HCT116 (cell line): ENCODE results near the gene ATXN7L1. TPM values are rescaled to one million over a fixed set of nuclear protein-coding genes. Genes with fewer than 3 reads are reported as not detected.

Experiments used
- ATAC-seq: fragments of 200-7000 bp; cut with Tn5 transposase; 2 replicates; pipeline ENCODE4 v1.9.1; 2020; ENCODE audit warnings: mild to moderate bottlenecking, moderate library complexity
- BruUV-seq: library from RNA; stranded (reverse); fragments of 400-500 nt; replicated peaks from 2 replicates; lab custom pipeline; 2021; lab: Mats Ljungman, UMichigan
- CTCF ChIA-PET: fragments of 300-600 bp; sonication (Branson Sonifier 250); formaldehyde crosslinking; loops from one replicate; lab custom pipeline; 2021; ENCODE audit warnings: antibody characterized with exemption; lab: Charles Lee
- POLR2A ChIA-PET: fragments of 300-600, 350-600 bp; sonication (Branson Sonifier 250); formaldehyde crosslinking; loops from one replicate; lab custom pipeline; 2021; ENCODE audit warnings: antibody characterized with exemption; lab: Charles Lee
- RAD21 ChIA-PET, 2 experiments: fragments of 300-600 bp; sonication (Branson Sonifier 250); formaldehyde crosslinking; loops; one replicate each; lab custom pipeline; 2023; ENCODE audit warnings: low total read pairs in 2 of 2; ENCODE audit not compliant: uncharacterized antibody in 2 of 2, unreplicated experiment in 2 of 2, low non-redundant PET in 1 of 2; lab: Charles Lee
- DNase-seq: peaks from one replicate; pipeline ENCODE4 v3.0.0-alpha.2; 2010; ENCODE audit warnings: low read depth, low spot score
- H2AFZ ChIP-seq: fragments of 200-600 bp; shearing (Covaris generic), sonication (generic); 2 replicates; pipeline ENCODE4 v1.6.1; 2017; ENCODE audit warnings: low read depth, mixed run types, mixed read lengths, antibody characterized with exemption, low read length; ENCODE audit not compliant: poor library complexity, severe bottlenecking
- H3K27ac ChIP-seq: 2 replicates; pipeline ENCODE4 v1.5.1; 2012; ENCODE audit warnings: low read depth, low read length
- H3K27me3 ChIP-seq: fragments of 200-600 bp; sonication (generic); 2 replicates; pipeline ENCODE4 v1.6.1; 2016; ENCODE audit warnings: mixed run types, low read length, mixed read lengths; ENCODE audit not compliant: insufficient read depth
- H3K36me3 ChIP-seq, 2 experiments: fragments of 200-500 bp in 1 of 2; fragments of 200-600 bp in 1 of 2; sonication (Bioruptor generic) in 1 of 2; sonication (generic) in 1 of 2; 2 replicates each; pipeline versions ENCODE4 v1.5.1 to v1.6.1; 2014 to 2016; ENCODE audit warnings: low read length in 2 of 2, inconsistent platforms in 1 of 2, mixed read lengths in 1 of 2, mixed run types in 1 of 2; ENCODE audit not compliant: insufficient read depth in 2 of 2, control insufficient read depth in 1 of 2
- H3K4me1 ChIP-seq, 2 experiments: fragments of 200-600 bp in 1 of 2; sonication (generic) in 1 of 2; 2 replicates each; pipeline versions ENCODE4 v1.5.1 to v1.6.1; 2012 to 2017; ENCODE audit warnings: low read length in 2 of 2, inconsistent platforms in 1 of 2, mild to moderate bottlenecking in 1 of 2, mixed read lengths in 1 of 2, mixed run types in 1 of 2, moderate library complexity in 1 of 2; ENCODE audit not compliant: insufficient read depth in 2 of 2, control insufficient read depth in 1 of 2
- H3K4me2 ChIP-seq: fragments of 200-600 bp; sonication (generic); 2 replicates; pipeline ENCODE4 v1.6.1; 2017; ENCODE audit warnings: mixed run types, low read length, mixed read lengths
- H3K4me3 ChIP-seq, 2 experiments: fragments of 200-600 bp in 1 of 2; sonication (generic) in 1 of 2; replicated peaks in 1 of 2; 2 replicates each; pipeline ENCODE4 v1.5.1; 2011 to 2016; ENCODE audit warnings: low read length in 2 of 2, control low read depth in 1 of 2, low read depth in 1 of 2, mild to moderate bottlenecking in 1 of 2, mixed read lengths in 1 of 2, mixed run types in 1 of 2
- H3K79me2 ChIP-seq: fragments of 200-600 bp; sonication (generic); 2 replicates; pipeline ENCODE4 v1.6.1; 2017; ENCODE audit warnings: mild to moderate bottlenecking, mixed run types, low read length, moderate library complexity, mixed read lengths; ENCODE audit not compliant: insufficient read depth
- H3K9ac ChIP-seq: fragments of 200-600 bp; sonication (generic); 2 replicates; pipeline ENCODE4 v1.6.1; 2016; ENCODE audit warnings: low read length, mixed read lengths
- H3K9me2 ChIP-seq: fragments of 200-600 bp; sonication (generic), shearing (Covaris generic); 2 replicates; pipeline ENCODE4 v1.6.1; 2017; ENCODE audit warnings: mixed run types, mild to moderate bottlenecking, moderate library complexity; ENCODE audit not compliant: insufficient read depth
- H3K9me3 ChIP-seq, 2 experiments: fragments of 200-500 bp in 1 of 2; fragments of 200-600 bp in 1 of 2; sonication (Bioruptor generic) in 1 of 2; sonication (generic) in 1 of 2; 2 replicates each; pipeline ENCODE4 v1.6.1; 2014 to 2017; ENCODE audit warnings: low read length in 2 of 2, mixed read lengths in 2 of 2, inconsistent platforms in 1 of 2, low read depth in 1 of 2, mild to moderate bottlenecking in 1 of 2, mixed run types in 1 of 2, moderate library complexity in 1 of 2; ENCODE audit not compliant: control insufficient read depth in 1 of 2, insufficient read depth in 1 of 2
- H4K20me1 ChIP-seq: fragments of 200-600 bp; sonication (generic), shearing (Covaris generic); 2 replicates; pipeline ENCODE4 v1.6.1; 2017; ENCODE audit warnings: mixed run types, mild to moderate bottlenecking, moderate library complexity; ENCODE audit not compliant: insufficient read depth
- ATF3 ChIP-seq: IDR thresholded peaks from 2 replicates; pipeline ENCODE4 v1.6.1; 2012
- CEBPB ChIP-seq: IDR thresholded peaks from 2 replicates; pipeline ENCODE4 v1.6.1; 2012; ENCODE audit warnings: low read depth
- CTCF ChIP-seq, 3 experiments: fragments of 200-600 bp in 1 of 3; sonication (generic) in 1 of 3; IDR thresholded peaks in 2 of 3; conservative IDR thresholded peaks in 1 of 3; 2 replicates each; pipeline ENCODE4 v1.5.1; 2012 to 2017; ENCODE audit warnings: low read depth in 2 of 3, low read length in 2 of 3, antibody characterized with exemption in 1 of 3, borderline replicate concordance in 1 of 3, control low read depth in 1 of 3, mild to moderate bottlenecking in 1 of 3, mixed read lengths in 1 of 3, mixed run types in 1 of 3, moderate library complexity in 1 of 3; ENCODE audit not compliant: insufficient read depth in 1 of 3
- EGR1 ChIP-seq: IDR thresholded peaks from 2 replicates; pipeline ENCODE4 v1.6.1; 2012; ENCODE audit warnings: low read depth
- EZH2 ChIP-seq: fragments of 200-600 bp; sonication (generic); IDR thresholded peaks from 2 replicates; pipeline ENCODE4 v1.6.1; 2017; ENCODE audit warnings: antibody characterized with exemption, mixed run types
- EZH2phosphoT487 ChIP-seq: fragments of 200-600 bp; IDR thresholded peaks from 2 replicates; pipeline ENCODE4 v1.6.1; 2018; ENCODE audit warnings: antibody characterized with exemption, borderline replicate concordance
- POLR2A ChIP-seq: IDR thresholded peaks from 2 replicates; pipeline ENCODE4 v1.7.0; 2011; ENCODE audit warnings: borderline replicate concordance; ENCODE audit not compliant: insufficient read depth, insufficient read length; ENCODE audit errors: extremely low read depth
- POLR2AphosphoS5 ChIP-seq: IDR thresholded peaks from 2 replicates; pipeline ENCODE4 v1.6.1; 2011; ENCODE audit warnings: mild to moderate bottlenecking, low read depth, low read length, moderate library complexity
- RAD21 ChIP-seq: IDR thresholded peaks from 2 replicates; pipeline ENCODE4 v1.6.1; 2012; ENCODE audit warnings: low read depth, mild to moderate bottlenecking
- SIN3A ChIP-seq: IDR thresholded peaks from 2 replicates; pipeline ENCODE4 v1.6.1; 2012; ENCODE audit warnings: low read depth
- SP1 ChIP-seq: IDR thresholded peaks from 2 replicates; pipeline ENCODE4 v1.6.1; 2012; ENCODE audit warnings: low read depth
- TCF7L2 ChIP-seq: IDR thresholded peaks from 2 replicates; pipeline ENCODE4 v1.7.0; 2011; ENCODE audit warnings: borderline replicate concordance, inconsistent platforms; ENCODE audit not compliant: insufficient read depth, insufficient read length; ENCODE audit errors: extremely low read depth
- YY1 ChIP-seq: IDR thresholded peaks from 2 replicates; pipeline ENCODE4 v1.6.1; 2011; ENCODE audit warnings: low read length, low read depth, moderate library complexity, mild to moderate bottlenecking; ENCODE audit not compliant: insufficient replicate concordance; ENCODE audit errors: extremely low read depth
- ZFX ChIP-seq: fragments of 450-650 bp; IDR thresholded peaks from 2 replicates; pipeline ENCODE4 v1.6.1; 2017
- intact Hi-C: fragments of 100-400 bp; cut with micrococcal nuclease; formaldehyde crosslinking; loops from 2 replicates; pipeline ENCODE4 v1.10.0; 2022
- total RNA-seq: library from RNA; stranded (reverse); gene quantifications from one replicate; pipeline ENCODE4 v1.2.1, GENCODE V29; 2021; ENCODE audit not compliant: unreplicated experiment

ATXN7L1 gene
- total RNA-seq, 1 experiment from 2014 or later, result 11.5 TPM

- Histone ChIP-seq H2AFZ (no peak overlapping the region), H4K20me1 (no peaks in the 10 kb centered on the region), H3K4me1 (no peaks in the 10 kb centered on the region), H3K79me2 (no peaks in the 10 kb centered on the region), H3K9ac (no peak overlapping the region), H3K27ac (no peak overlapping the region), H3K27me3 (no peaks in the 10 kb centered on the region), H3K36me3 (no peaks in the 10 kb centered on the region), H3K9me2 (no peaks in the 10 kb centered on the region), H3K4me3 (no peak overlapping the region), H3K9me3 (no peaks in the 10 kb centered on the region), H3K4me2 (no peak overlapping the region)
- TF ChIP-seq TCF7L2 (no peak), ZFX (no peak), EZH2 (no peak), RAD21 (no peak), EGR1 (no peak), CEBPB (no peak), SIN3A (no peak), EZH2phosphoT487 (no peak), CTCF (IDR thresholded peaks at IDR 0.05 in 2 of 3, conservative IDR thresholded peaks at IDR 0.05 in 1 of 3; ENCODE audit: borderline replicate concordance in 1 of 3, insufficient read depth in 1 of 3, low read depth in 2 of 3, low read length in 2 of 3) (no peak), YY1 (no peak), SP1 (no peak), ATF3 (no peak), POLR2AphosphoS5 (no peak), POLR2A (no peak)
- ChIA-PET CTCF (no interaction called here), RAD21 (no interaction called here), POLR2A (interaction anchor here (0.6 kb wide), 1 partner anchor 10 kb away, joined by 4 read pairs; no protein-coding TSS in a partner anchor)
- DNase-seq (no peak), ATAC-seq (no peak)
- no TSS peak for BruUV-seq
- intact Hi-C loops, result no loop called here
Observed at GRCh38 chr7:105680505-105681187, 195.8 kb downstream of the ATXN7L1 start.
